T-helper 1 cell (primary cell): ENCODE data around the gene ZNF260.

ENCODE experiments used
- DNase-seq, 5 donors: peaks; one replicate each; pipeline ENCODE4 v3.0.0-alpha.2; 2012 to 2020

Gene ZNF260

GRCh38 chr19:36489920-36490415 lies 38.1 kb downstream of the ZNF260 start:
- DNase-seq: peak in 4 of 5 donors; percentile 48 to 68 (median 60)

DNA sequence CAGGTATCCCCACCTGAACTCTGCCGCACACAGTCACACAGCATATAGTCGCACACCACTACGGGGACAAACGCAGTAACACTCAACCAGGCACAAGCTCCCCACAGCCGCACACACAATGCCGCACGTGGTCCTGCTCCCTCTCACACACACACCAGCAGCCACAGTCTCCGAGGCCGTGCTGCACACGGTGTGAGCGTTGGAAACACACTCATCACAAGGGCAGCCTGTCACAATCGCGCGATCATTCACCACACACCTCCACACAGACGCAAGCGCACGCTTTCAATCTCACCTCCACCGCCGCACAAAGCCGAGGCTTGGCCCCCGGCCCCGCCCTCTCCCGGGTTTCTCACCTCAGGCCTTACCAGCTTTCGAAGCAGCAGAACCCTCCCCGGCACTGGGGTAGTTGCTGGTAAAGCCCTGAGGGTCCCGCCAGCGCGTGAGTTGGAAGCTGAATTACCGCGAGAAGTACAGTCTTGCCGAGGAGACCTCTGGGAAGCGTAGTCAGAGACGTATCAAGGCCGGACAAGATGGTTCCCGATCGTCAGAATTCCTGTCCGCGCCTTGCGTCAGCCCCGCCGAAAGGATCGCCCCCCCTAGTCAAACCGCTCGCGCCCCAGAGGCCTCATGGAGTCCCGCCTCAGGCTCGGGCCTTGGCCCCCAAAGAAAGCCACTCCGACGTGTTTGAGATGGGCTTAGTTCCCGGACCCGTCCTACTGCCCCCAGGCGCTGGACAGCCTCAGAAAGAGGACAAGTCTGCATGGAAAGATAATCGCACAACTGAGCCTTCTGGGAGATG lies 38.8 kb downstream of the ZNF260 start, which contains the start of gene ZNF566:
TSS of gene ZNF566 (minus strand) at position 444 of the 802 bp plus-strand sequence. CDS start 13,004 bp downstream, outside the sequence.
- peak; percentile 82 to 95 (median 87) for DNase-seq

DNA sequence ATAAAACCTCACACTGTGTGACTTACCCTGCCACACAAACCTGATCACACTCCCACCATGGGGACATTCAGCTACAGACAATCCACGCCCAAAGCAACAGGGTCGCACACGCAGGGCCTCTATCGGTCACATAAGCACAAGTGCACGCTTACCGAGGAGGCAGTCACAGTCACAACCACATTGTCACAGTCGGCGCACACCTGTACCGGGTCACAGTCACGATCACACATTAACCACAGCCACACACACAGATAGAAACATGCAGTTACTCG lies 39.3 kb downstream of the ZNF260 start:
- peak in 2 of 5 donors; percentile 20 to 27 for DNase-seq

- no peak for DNase-seq
Observed at GRCh38 chr19:36488118-36488845, 39.8 kb downstream of the ZNF260 start.

DNA sequence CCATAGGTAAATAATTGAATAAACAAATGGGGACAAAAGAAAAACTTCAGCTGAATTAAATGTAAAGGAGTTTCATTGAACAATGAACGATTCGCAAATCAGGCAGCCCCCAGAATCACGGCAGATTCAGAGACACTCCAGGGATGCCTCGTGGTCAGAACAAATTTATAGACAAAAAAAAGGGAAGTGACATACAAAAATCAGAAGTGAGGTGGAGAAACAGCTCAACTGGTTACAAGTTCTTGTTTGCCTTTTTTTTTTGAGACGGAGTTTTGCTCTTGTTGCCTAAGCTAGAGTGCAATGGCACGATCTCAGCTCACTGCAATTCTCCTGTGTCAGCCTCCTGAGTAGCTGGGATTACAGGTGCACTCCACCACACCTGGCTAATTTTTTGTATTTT lies 44.4 kb downstream of the ZNF260 start:
- no peak for DNase-seq

DNA sequence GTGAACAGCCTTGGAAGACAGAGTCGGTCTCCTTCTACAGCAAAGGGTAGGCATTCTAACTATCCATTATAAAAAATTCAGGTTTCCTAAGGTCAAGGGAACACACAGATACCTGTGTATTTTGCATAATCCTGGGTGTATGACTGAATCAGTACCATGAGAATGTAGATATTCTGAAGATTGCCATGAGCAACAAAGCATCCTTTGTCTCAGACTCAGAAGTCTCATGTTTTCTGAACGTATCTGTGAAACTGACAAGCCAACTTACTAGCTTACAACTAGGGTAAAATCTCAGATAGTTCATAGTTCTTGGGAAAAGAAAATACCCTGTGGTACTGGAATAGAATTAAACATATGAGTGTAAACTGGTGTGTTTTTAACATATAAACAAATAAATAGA lies 45.2 kb downstream of the ZNF260 start:
- no peak for DNase-seq
